ENCODE measurements around the gene OBI1.

Gene OBI1, protein sequence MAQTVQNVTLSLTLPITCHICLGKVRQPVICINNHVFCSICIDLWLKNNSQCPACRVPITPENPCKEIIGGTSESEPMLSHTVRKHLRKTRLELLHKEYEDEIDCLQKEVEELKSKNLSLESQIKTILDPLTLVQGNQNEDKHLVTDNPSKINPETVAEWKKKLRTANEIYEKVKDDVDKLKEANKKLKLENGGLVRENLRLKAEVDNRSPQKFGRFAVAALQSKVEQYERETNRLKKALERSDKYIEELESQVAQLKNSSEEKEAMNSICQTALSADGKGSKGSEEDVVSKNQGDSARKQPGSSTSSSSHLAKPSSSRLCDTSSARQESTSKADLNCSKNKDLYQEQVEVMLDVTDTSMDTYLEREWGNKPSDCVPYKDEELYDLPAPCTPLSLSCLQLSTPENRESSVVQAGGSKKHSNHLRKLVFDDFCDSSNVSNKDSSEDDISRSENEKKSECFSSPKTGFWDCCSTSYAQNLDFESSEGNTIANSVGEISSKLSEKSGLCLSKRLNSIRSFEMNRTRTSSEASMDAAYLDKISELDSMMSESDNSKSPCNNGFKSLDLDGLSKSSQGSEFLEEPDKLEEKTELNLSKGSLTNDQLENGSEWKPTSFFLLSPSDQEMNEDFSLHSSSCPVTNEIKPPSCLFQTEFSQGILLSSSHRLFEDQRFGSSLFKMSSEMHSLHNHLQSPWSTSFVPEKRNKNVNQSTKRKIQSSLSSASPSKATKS

DNA sequence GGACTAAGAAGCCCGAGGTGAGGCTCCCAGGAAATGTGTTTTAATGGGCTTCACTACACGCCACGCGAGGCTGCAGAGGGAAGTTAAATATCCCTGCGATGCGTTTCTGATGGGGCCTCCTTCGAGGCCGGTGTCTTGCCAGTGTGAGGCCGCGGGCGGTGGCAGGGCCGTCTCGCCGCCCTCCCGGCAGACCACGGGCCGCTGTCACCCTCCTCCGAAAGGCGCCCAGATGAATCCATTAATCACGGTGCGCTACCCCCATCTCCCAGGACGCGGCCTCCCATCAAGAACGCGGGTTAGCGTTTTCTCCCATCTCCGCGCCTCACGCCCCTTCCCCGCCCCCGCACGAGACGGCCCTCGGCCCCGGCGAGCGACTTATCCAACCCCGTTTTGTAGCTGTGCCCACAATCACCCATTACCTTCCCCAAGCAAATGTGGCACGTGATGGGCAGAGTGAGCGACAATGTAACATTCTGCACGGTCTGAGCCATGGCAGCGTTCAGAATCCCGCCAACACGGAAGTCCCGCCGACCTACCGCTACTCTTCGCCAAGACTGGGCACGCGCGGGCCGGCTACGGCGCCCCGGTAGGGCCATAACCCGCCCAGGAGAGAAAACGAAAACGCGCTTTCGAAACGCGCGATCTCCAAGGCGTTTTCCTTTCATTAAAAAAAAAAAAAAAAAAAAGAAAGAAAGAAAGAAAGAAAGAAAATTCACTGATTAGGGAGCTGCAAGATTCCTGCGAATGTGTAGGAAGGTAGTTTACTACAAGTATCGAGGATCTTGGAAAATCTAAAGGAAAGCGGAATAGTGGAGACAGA, at the start of gene OBI1:
Gene OBI1, minus strand, starts transcription at position 526 of the 820 bp plus-strand sequence. Its CDS starts 35 bp downstream, at position 491.
- peak within 1 kb of the TSS; percentile 64 for H2AFZ ChIP-seq (ENCODE audit: low read depth)
- H3K27ac ChIP-seq = peak within 1 kb of the TSS; percentile 54; the same call in 1 of the 2 replicates
- peak within 1 kb of the TSS; percentile 68; the same call in 1 of the 2 replicates for H3K9ac ChIP-seq
- no peaks in the 10 kb centered on the region for H3K36me3 ChIP-seq (ENCODE audit: insufficient read depth)
- peaks cover 43% of the 10 kb centered on the region for H3K79me2 ChIP-seq (ENCODE audit: insufficient read depth, low read depth)
- no peaks in the 10 kb centered on the region for H3K27me3 ChIP-seq (ENCODE audit: insufficient read depth, low read depth)
- H3K4me3 ChIP-seq (IDR thresholded peaks at IDR 0.05; ENCODE audit: insufficient read depth, low read depth, low read length) = no peak within 1 kb of the TSS
- H3K4me1 ChIP-seq (ENCODE audit: low read depth, poor library complexity, severe bottlenecking) = peaks cover 24% of the 10 kb centered on the region
- H3K4me2 ChIP-seq = peak within 1 kb of the TSS; percentile 78
- TF ChIP-seq, protein P1, sequence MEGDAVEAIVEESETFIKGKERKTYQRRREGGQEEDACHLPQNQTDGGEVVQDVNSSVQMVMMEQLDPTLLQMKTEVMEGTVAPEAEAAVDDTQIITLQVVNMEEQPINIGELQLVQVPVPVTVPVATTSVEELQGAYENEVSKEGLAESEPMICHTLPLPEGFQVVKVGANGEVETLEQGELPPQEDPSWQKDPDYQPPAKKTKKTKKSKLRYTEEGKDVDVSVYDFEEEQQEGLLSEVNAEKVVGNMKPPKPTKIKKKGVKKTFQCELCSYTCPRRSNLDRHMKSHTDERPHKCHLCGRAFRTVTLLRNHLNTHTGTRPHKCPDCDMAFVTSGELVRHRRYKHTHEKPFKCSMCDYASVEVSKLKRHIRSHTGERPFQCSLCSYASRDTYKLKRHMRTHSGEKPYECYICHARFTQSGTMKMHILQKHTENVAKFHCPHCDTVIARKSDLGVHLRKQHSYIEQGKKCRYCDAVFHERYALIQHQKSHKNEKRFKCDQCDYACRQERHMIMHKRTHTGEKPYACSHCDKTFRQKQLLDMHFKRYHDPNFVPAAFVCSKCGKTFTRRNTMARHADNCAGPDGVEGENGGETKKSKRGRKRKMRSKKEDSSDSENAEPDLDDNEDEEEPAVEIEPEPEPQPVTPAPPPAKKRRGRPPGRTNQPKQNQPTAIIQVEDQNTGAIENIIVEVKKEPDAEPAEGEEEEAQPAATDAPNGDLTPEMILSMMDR (conservative IDR thresholded peaks at IDR 0.05; ENCODE audit: low read depth, low read length) = no peak
- no peaks in the 10 kb centered on the region for H4K20me1 ChIP-seq (ENCODE audit: insufficient read depth)

DNA sequence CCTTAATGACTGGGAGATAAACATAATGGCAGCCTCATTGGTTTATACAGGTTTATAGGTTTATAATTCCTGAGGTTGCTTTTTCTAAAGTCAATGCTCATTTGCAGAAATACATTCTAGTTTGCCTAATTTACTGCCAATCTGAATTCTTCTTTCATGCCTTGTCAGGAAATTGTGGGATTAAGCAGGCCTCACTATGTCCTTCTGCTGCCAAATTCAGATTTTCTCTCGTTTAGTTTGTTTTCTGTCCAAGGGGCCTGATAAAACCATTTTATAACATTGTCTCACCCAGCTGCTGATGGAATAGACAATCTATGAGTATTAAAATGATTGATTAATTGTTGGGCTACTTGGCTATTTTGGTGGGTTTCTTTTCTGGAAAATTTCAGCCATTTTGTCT, 42.4 kb upstream of the OBI1 start:
- no peaks in the 10 kb centered on the region for H3K27me3 ChIP-seq (ENCODE audit: insufficient read depth, low read depth)
- H3K4me1 ChIP-seq (ENCODE audit: low read depth, poor library complexity, severe bottlenecking) = no peaks in the 10 kb centered on the region
- no peak overlapping the region for H3K9ac ChIP-seq
- no peaks in the 10 kb centered on the region for H3K79me2 ChIP-seq (ENCODE audit: insufficient read depth, low read depth)
- H3K36me3 ChIP-seq (ENCODE audit: insufficient read depth) = no peaks in the 10 kb centered on the region
- no peaks in the 10 kb centered on the region for H4K20me1 ChIP-seq (ENCODE audit: insufficient read depth)
- H3K4me2 ChIP-seq = no peak overlapping the region
- no peak overlapping the region for H3K4me3 ChIP-seq (IDR thresholded peaks at IDR 0.05; ENCODE audit: insufficient read depth, low read depth, low read length)
- H2AFZ ChIP-seq (ENCODE audit: low read depth) = no peak overlapping the region
- TF ChIP-seq, protein P1 (conservative IDR thresholded peaks at IDR 0.05; ENCODE audit: low read depth, low read length) = no peak
- no peak overlapping the region for H3K27ac ChIP-seq

DNA sequence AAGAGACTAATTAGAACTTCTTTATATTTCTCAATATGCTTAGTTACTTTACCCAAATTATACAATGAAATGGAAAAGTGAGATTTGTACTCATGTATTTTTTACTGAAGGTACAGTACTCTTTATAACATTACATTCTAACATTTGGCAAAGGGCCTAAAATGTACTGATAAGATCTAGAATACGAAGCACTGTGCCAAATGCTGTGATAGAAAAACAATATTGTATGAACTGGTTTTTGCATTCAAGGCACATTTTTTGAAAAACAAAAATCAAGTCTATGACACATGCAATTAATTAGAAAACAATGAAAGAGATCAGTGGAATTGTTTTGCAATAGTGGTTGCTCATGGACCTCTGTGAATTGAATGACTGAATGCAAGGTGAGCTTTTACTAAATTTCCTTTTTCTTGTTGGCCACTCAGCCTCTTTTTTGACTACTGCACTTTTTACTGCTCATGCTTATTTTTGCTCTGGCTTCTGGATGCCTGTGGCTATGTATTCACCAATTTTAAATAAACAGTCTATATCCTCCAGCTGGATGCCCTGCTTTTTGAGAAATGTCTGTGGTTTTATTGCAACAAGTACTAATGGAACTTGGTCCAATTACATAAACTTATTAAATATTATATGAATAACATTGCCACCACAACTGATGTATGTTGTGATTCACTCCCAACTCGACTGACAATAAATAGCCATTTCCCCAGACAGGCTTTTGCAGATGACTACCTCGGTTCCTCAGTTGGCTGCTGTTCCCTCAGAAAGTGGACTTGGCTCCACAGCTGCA, 41.4 kb upstream of the OBI1 start:
- no peaks in the 10 kb centered on the region for H3K4me1 ChIP-seq (ENCODE audit: low read depth, poor library complexity, severe bottlenecking)
- H3K27me3 ChIP-seq (ENCODE audit: insufficient read depth, low read depth) = no peaks in the 10 kb centered on the region
- no peak overlapping the region for H3K4me3 ChIP-seq (IDR thresholded peaks at IDR 0.05; ENCODE audit: insufficient read depth, low read depth, low read length)
- no peaks in the 10 kb centered on the region for H3K79me2 ChIP-seq (ENCODE audit: insufficient read depth, low read depth)
- H3K36me3 ChIP-seq (ENCODE audit: insufficient read depth) = no peaks in the 10 kb centered on the region
- H4K20me1 ChIP-seq (ENCODE audit: insufficient read depth) = no peaks in the 10 kb centered on the region
- H3K9ac ChIP-seq = no peak overlapping the region
- H2AFZ ChIP-seq (ENCODE audit: low read depth) = no peak overlapping the region
- no peak overlapping the region for H3K27ac ChIP-seq
- no peak overlapping the region for H3K4me2 ChIP-seq
- TF ChIP-seq, protein P1 (conservative IDR thresholded peaks at IDR 0.05; ENCODE audit: low read depth, low read length) = no peak

DNA sequence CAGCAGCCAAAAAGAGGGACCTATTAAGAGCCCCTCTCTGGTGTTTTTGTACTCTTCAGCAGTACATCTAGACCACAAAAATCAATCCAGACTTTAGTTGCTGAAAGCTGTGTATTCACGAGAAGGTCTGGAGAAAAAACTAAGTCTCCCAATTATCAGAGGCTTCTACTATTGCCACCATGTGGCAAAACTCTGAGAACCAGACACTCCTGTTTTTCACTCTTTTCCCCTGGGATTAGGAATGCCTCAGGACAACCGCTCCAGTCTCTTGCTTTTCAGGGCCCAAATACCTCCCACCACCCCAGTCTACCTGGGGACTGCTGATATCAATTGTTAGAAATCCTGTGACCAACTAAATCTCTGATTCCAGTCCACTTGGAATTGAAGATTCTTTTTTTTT, 30.1 kb upstream of the OBI1 start:
- Histone ChIP-seq H3K9ac (no peak overlapping the region), H3K27me3 (ENCODE audit: insufficient read depth, low read depth) (no peaks in the 10 kb centered on the region), H2AFZ (ENCODE audit: low read depth) (no peak overlapping the region), H3K4me3 (IDR thresholded peaks at IDR 0.05; ENCODE audit: insufficient read depth, low read depth, low read length) (no peak overlapping the region), H3K4me2 (no peak overlapping the region), H3K27ac (no peak overlapping the region), H3K36me3 (ENCODE audit: insufficient read depth) (no peaks in the 10 kb centered on the region), H3K79me2 (ENCODE audit: insufficient read depth, low read depth) (no peaks in the 10 kb centered on the region), H3K4me1 (ENCODE audit: low read depth, poor library complexity, severe bottlenecking) (no peaks in the 10 kb centered on the region), H4K20me1 (ENCODE audit: insufficient read depth) (no peaks in the 10 kb centered on the region)
- TF ChIP-seq, protein P1 (conservative IDR thresholded peaks at IDR 0.05; ENCODE audit: low read depth, low read length) = no peak

Measured in KMS-11 (cell line).